CD4-positive, alpha-beta T cell treated with Interleukin-12 subunit alpha and Interleukin-12 subunit beta, for 1 hour (primary cell): ENCODE measurements around the gene STAM.
A peak's percentile ranks its signal among the peaks of the same experiment; 100 is the strongest.
"Not testable (repeated sequence)": the region's sequence is repeated elsewhere in the genome, so short reads cannot be mapped to it uniquely, and the experiment has no call there.

ENCODE experiments used
- DNase-seq: peaks from one replicate; pipeline ENCODE4 v3.0.0-alpha.2; 2020

STAM gene

DNA sequence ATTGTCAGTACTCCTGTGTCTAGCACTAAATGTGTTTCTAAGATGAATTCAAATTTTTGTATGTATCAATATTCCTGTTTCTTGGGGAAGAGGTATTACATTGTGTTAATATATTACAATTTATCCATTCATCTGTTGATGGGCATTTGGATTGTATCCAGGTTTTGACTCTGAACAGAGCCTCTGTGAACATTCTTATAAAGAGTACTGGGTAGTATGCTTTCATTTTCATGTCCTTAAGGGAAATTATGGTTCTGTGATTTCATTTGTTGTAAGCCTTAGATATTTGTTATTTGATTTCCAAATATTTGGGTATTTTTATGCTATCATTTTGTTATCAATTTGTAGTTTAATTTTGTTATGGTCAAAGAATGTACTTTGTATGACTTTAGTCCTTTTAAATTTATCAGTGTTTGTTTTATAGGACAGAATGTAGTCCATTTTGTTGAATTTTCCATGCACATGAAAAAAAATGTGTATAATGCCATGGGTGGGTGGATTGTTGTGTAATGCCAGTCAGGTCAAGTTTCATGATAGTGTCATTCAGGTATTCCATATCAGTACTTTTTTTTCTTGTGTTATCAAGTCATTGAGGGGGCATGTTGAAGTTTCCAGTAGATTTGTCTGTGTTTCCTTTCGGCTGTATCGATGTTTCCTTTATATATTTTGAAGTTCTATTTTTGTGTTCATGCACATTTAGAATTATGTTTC is 38.4 kb downstream of the STAM start:
- no peak for DNase-seq

DNA sequence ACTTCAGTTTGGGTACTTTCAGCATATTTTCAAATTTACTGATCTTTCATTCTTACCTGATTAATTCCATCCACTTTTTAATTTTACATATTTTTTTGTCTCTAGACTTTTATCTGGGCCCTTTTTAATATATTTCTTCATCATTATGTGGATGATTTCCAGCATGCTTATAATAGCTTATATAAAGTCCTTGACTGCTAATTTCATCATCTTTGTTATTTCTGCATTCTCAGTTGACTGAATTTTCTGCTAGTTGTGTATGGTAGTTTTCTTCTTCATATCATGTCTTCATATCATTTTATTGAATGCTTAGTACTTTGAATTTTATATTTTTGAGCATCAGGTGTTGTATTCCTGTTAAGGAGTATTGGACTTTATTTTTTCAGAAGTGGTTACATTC is 39.6 kb downstream of the STAM start:
- no peak for DNase-seq

DNA sequence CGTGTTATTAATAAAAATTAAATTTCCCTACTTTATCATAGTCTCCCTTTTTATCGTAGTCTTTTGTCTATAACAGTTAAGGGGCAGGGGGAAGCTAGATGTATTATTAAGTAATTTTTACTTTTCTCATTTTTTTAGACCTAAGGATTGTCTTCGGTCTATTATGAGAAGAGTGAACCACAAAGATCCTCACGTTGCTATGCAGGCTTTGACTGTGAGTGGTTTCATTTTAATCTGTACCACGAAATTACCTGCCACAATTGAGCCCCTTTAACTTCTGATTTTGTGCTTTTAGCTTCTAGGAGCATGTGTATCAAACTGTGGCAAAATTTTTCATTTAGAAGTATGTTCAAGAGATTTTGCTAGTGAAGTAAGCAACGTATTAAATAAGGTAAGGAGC is 40.6 kb downstream of the STAM start:
- peak; percentile 45 for DNase-seq

DNA sequence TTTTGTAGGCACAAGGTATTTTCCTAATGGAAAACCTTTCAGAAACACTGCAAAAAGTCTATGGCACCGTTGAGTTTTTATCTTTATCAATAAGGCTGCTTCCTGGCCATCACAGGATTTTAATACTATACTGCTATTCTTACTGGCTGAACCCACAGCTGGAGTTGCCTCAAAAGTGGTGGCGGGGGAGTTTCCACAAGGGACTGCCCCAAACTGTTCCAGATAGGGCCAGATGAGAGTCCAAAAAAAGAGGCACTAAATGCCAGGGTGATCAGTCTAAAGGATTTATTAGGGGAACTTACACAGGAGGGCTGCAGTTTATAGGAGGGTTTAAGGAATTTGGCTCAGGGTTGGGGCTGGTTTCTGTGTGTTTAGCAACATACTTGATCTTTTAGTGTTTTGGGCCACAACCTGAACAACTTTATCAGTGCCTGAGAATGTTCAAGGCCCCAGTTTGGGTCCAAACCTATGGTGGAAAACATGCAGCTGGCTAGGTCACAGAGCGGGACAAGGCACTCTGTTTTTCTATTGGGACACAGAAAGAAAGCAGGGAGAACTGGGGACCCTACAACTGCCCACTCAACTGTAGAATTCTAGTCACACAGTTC is 41.4 kb downstream of the STAM start:
- peak; percentile 58 for DNase-seq

DNA sequence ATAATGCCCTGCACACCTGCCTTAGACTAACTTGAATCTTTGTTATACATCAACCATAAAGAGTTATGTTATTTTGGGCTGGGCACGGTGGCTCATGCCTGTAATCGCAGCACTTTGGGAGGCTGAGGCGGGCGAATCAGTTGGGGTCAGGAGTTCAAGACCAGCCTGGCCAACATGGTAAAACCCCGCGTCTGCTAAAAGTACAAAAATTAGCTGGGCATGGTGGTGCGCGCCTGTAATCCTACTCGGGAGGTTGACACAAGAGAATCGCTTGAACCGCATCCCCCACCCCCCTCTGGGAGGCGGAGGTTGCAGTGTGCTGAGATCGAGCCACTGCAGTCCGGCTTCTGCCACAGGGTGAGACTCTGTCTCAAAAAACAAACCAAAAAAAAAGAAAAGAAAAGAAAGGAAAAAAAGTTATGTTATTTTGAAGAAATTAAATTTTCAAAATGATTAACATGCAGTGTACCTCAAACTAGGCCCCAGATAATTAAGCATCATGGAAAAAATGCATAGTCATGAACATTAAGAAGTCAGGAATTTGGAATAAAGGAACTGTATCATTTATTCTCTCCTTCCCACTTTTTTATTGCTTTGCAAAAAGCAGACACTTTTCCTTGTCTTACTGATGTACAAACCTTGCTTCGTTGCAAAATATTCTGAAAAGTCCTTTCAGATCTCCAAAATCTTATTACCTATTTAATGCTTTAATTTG is 43.3 kb downstream of the STAM start:
- no peak for DNase-seq

DNA sequence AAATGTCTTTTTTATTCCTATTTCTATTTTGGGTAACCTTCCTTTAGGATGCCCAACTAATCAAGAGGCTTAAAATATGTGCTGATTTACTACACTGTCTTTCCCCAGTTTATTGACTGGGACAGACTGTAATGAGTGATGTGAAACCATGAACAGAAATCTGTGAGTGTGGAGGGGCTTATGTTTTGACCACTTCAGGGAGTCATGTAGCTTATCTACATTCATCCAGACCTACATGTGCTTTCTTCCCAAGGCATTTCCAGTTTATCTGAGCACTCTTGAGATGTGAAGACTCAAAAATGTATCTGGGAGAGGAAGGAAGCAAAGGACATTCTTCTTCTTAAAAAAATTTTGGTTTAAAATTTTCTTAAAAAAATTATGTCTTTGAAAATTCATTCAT is 45.2 kb downstream of the STAM start:
- DNase-seq, result no peak

DNA sequence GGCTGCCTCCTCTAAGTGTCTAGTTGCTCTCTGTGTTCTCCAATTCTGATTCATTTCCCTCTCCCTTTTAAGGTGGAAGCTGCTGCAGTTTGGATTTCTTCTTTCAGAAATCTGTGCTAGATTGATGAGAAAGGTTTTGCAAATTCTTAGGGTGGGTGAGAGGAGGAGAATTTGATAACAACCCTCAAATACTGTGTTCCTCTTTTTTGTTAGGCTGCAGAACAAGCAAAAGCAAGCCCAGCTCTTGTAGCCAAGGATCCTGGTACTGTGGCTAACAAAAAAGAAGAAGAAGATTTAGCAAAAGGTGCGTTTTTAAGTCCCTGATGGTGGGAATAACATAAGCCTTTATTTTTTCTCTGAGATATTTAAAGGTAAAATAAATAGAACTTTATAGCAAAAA is 49.1 kb downstream of the STAM start:
- DNase-seq, result no peak

DNA sequence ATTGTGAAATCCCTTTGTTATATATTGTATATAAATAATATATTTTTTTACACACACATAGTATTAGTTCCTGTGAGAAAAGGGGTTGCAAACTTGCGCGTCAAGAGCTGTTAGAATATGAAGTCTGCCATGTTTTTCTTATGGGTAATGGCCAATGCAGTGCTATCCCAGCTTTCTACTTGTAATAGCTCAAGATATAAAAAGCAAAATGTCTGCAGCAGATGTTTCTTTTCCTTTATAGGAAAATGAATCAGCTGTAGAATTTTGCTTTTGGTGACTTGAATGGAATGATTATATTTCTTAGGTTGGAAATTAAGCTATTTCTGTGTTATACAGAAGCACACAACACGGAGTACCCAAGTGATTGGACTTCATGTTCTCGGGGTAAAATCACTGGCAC is 54.7 kb downstream of the STAM start:
- DNase-seq, result no peak

DNA sequence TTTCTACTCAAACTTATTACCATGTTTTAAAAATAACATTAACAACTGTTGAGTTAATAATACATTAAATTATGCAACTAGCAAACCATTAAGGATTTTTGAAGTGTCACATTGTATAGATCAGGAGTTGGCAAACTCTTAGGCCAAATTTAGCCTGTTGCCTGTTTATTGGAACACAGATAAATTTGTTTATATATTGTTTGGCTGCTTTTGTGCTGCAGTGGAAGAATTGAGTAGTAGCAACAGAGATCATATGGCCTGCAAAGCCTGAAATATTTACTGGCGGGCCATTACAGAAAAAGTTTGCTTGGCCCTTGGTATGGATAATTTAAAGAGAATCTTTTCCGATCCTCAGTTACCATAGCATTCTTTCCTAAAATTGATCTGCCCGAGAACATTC is 57.4 kb downstream of the STAM start:
- no peak for DNase-seq

DNA sequence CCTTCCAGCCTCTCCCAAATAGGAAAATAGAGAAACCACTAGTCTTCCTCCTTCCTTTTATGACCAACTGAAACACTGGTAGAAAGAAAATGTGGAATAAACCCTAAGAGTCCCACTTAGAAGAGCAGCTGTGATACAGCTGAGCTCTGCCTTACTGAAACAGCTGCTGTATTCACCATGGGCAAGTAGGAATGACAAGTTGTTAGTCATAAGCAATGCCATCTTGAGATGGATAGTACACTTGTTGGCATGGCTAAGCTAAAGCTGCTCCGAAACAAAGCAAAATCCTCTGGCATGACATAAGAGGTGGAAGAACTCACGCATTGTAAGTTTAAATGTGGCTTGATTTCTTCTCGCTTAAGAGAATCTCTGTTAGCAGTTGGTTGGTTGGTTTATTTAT is 59.8 kb downstream of the STAM start:
- DNase-seq, result no peak

DNA sequence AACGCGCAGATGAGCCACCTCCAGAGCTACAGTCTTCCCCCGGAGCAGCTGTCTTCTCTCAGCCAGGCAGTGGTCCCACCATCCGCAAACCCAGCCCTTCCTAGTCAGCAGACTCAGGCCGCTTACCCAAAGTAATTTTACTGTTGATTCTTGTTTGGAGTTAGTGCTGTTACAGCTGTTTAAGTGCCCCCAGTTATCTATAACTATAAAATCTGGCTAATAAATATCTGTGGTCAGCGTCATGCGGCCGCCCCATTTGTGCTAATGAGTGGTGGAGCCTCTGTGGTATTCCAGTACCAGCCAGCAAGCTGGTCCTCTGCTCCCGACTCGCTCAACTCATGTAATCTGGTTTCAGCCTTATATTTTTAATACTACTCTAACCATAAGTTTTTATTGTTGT is 64.9 kb downstream of the STAM start:
- no peak for DNase-seq

DNA sequence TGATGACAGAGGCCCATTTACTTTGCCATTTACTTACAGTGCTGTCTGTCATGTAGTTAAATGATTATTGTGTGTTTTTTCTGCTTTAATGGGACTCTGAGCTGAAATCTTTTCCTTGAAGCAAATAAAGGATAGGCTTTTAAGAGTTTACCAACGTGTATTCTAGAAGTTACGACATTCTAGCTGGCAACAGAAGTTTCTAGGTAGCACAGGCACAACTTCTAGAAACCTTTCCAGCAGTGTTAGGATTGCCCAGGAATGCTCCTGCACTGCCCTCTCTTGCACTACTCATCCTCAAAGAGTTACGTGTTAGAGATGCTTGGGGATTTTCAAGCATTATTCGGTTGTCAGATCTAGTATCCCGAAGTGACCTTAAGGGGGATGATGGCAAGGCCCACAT is 65.5 kb downstream of the STAM start:
- no peak for DNase-seq

DNA sequence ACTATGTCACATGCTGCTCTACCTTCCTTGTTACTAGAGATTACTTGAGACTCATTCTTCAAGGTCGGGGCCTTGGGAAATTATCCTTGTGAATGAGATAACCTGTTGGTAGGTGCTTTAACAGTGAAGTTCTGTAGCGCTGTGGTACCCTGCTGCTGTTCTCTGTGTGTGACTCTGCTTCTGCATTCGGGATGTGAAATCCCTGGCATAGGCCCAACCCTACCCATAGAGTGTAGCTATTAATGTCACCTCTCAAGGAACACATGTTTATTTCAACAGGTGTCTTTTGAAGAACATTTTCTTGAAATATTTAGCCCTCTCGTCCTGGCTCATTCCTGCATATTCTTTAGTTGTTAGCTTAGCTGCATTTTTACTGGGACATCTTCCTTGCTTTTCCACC is 66.2 kb downstream of the STAM start:
- no peak for DNase-seq

DNA sequence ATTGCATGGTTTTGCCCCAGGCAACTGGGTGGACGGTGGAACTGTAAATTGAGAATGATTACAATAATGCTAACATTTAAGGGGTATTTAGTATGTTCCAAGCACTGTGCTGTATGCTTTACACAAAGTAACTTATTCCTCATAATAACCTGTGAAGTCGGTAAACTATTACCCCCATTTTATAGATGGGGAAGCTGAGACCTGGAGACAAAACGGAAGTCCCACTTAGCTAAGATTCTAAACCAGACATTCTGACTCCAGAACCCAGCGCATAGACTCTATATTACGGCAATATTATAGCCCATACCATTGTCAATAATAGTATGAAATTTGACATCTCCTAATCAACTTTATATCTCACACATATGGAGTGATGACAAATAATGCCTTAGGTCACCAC is 68.1 kb downstream of the STAM start:
- DNase-seq, result no peak

DNA sequence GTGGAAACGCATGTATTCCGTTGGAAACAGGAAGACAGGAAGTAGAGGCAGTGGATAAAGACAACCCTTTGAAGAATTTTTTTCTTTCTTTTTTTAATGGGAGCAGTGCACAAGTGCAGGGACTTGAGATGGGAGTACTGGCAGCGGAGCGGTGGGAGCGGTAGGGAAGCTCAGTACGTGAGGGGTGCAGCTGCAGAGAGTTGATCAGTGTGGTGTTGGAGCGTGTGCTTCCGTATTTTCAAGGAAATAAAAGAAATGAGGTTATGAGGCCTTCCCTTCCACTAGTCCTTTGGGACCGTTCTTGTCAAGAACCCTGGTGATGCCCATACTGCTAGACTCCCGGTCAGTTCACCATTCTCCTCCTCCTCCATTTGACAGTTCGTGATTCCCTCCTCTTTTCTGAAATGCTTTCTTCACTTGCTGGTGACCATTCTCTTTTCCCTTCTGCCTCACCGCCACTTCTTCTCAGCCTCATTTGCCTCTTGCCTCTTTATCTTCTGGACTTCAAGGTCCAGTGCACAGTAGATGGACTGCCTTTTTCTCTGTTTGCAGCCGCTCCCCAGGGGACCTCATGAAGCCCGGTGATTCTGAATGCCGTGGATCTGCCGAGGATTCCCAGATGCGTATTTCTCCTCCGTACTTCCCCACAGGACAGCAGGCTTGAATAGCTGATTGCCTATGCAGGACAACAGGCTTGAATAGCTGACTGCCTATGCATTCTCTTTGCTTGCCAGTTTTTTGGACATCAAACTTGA is 68.9 kb downstream of the STAM start:
- DNase-seq, result no peak

DNA sequence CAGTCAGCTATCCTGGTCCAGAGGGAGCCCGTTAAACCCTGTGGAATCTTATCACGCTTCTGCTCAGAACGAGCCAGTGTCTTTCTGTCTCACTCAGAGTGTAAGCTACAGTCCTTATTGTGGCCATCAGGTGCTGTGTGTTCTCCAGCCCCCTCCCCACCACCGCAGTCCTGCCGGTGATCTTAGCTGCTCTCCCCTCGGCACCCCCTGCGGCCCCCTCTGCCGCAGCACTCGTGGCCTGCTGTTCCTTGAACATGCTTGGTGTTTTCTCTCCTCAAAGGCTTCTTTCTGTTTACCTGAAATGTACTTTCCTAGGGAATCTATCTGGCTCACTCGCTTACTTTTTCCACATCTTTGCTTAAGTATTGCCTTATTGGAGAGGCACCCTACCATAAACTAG is 69.8 kb downstream of the STAM start:
- DNase-seq, result no peak

DNA sequence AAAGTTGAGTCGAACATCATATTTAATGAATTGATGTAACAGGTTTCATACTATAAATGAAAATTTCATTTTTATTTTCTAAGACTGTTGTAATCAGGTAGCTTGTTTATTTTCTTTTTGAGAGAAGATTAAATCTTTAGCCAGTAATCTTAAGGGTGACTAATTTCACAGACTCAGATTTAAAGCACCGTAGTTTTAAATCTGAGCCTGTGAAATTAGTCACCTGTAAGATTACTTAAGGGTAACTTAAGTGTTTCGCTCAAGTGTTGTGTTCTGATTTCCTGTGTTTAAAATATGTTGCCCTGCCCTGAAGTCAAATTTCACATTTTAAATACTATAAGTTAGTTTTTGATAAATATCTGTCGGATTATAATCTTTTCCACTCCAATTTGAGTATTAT is 72.2 kb downstream of the STAM start:
- no peak for DNase-seq

DNA sequence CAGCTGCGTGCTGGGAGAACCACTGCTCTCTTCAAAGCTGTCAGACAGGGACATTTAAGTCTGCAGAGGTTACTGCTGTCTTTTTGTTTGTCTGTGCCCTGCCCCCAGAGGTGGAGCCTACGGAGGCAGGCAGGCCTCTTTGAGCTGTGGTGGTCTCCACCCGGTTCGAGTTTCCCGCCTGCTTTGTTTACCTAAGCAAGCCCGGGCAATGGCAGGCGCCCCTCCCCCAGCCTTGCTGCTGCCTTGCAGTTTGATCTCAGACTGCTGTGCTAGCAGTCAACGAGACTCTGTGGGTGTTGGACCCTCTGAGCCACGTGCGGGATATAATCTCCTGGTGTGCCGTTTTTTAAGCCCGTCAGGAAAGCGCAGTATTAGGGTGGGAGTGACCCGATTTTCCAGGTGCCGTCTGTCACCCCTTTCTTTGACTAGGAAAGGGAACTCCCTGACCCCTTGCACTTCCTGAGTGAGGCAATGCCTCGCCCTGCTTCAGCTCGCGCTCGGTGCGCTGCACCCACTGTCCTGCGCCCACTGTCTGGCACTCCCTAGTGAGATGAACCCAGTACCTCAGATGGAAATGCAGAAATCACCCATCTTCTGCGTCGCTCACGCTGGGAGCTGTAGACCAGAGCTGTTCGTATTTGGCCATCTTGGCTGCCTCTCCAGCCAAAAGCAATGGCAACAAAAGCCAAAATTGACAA is 78.5 kb downstream of the STAM start:
- DNase-seq, result not testable (repeated sequence)

DNA sequence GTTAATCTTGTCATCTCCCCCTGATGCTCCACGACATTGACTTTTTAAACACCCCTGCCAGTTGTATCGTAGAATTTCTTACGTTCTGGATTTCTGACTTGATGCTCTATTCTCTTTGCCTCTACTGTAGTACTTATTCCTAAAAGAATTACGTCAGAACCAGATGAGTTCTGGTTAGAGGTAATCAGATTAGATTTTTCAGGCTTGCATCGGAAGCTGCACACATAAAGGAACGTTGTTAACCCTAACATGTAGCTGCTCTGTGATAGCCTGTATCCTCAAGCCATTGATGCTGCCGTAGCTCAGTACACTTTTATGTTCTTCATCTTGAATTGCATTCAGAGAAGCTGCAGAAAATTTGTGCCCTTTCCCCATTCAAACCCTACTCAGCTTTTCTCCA is 81.8 kb downstream of the STAM start:
- no peak for DNase-seq

DNA sequence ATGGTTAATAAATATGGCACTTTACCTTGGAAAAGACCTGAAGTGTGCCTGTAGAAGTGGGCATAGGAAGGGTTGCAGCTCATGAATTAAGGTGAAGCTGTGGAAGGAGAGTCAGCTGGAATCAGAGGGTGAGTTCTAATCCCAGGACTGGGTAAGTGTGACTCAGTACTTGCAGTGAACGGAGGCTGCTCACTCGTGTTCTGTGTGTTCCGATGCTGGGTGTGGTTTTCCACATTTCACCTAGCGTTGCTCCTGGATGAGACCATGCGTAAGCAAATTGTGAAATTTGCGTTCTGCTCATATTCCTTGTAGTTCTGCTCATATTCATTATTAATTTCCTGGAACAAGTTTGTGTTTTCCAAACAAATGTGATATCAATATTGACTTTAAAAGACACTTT is 85.7 kb downstream of the STAM start:
- DNase-seq, result no peak

DNA sequence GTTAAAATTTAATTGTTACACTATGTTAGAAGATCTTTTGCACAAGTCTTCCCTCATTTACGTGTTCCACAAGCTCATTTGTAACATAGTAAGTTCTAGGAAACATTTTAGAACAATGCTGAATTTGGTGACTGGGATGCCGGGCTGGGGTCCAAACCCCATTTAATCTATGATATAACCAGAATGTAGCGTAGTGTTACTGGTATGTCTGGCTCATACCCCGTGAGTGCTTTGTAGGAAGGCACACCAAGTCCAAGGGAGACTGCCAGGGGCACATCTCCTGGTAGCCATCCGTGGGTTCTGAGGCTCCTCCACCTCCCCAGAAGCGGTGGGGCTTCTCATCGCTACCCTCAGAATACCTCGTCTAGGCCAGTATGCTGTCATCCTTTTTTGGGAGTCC is 86.7 kb downstream of the STAM start:
- DNase-seq, result no peak

DNA sequence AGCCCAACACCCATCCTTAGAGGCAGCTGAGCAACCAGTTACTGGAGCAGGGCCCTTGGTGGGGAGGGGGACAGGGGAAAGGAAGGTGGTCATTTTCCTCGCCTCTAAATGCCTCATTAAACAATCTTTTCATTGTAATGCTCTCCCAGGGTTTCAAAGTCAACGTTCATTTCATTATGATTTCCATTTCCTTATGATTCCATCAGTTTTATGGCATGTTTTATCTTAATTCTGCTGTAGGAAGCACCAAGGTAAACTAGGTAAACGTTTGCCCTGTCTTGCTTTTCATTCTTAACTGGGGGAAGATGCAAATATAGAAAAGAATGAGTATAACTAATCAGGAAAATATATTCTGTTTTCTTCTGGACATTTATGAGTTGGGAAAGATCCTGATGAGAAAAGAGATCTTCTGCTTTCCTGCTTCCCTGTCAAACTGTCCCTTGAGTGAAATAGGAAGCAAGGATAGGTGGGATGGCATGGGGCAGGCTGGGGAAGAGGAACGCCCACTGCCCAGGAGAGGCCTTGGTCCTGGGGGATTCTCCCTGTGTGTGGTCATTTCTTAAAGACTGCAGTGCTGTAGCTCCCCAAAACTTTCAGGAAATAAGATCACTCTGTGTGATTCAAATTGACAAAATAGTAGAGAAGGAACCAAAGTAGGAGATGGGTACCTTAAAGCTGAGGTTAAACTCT is 87.5 kb downstream of the STAM start:
- DNase-seq, result no peak

DNA sequence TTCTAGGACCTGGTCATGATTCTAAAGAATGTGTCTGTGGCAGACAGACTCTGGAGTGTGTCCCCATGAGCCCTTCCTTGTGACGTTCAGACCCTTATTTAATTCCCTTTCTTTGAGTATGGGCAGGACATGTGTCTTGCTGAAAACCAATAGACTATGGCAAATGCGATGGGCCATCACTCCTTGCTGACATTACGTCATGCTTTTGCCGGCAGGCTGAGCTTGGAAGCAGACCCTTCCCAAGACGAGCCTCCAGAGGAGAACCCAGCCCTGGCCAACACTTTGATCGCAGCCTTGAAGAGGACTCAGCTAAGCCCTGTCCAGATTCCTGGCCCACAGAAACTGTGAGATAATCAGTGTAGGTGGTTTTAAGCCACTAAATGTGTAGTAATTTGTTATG is 89.7 kb downstream of the STAM start:
- no peak for DNase-seq
